LNCaP clone FGC (cell line): Measurements from ENCODE around the gene OR2L2.

Experiments
- DNase-seq: peaks from one replicate; pipeline ENCODE4 v3.0.0-alpha.2; 2011; ENCODE audit warnings: low read depth
- H3K4me3 ChIP-seq: 2 replicates; pipeline ENCODE4 v1.5.1; 2011; ENCODE audit warnings: mild to moderate bottlenecking, low read depth, low read length, control low read depth
- TF ChIP-seq, protein P1 (sequence below): IDR thresholded peaks from 2 replicates; pipeline ENCODE4 v1.5.1; 2012; ENCODE audit warnings: mild to moderate bottlenecking; ENCODE audit not compliant: control insufficient read depth, insufficient read depth; ENCODE audit errors: extremely low read depth

Gene OR2L2

GRCh38 chr1:248015803-248016202 is 14.1 kb upstream of the OR2L2 start:
- DNase-seq = no peak
- no peak overlapping the region for H3K4me3 ChIP-seq
- TF ChIP-seq, protein P1, sequence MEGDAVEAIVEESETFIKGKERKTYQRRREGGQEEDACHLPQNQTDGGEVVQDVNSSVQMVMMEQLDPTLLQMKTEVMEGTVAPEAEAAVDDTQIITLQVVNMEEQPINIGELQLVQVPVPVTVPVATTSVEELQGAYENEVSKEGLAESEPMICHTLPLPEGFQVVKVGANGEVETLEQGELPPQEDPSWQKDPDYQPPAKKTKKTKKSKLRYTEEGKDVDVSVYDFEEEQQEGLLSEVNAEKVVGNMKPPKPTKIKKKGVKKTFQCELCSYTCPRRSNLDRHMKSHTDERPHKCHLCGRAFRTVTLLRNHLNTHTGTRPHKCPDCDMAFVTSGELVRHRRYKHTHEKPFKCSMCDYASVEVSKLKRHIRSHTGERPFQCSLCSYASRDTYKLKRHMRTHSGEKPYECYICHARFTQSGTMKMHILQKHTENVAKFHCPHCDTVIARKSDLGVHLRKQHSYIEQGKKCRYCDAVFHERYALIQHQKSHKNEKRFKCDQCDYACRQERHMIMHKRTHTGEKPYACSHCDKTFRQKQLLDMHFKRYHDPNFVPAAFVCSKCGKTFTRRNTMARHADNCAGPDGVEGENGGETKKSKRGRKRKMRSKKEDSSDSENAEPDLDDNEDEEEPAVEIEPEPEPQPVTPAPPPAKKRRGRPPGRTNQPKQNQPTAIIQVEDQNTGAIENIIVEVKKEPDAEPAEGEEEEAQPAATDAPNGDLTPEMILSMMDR = no peak

GRCh38 chr1:248045209-248045608 is 15.3 kb downstream of the OR2L2 start:
- TF ChIP-seq, protein P1 = no peak
- H3K4me3 ChIP-seq = no peak overlapping the region
- DNase-seq = no peak

DNA sequence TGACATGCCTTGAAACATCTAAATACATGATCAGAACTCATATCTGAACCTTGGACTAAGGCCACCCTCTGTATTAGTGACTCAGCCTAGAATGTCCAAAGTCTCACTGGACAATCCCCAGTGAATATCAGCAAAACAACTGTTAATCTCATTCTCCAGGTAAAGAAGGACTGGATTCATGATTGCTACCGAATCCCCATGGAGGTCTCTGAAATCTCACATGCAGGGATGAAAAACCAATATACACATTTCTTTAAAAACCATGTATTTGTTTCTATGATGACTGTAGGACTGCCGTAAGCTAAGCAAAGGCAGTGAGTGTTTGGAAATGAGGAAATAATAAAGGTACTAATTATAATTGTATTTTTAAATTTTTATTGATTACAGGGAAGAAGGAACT is 16.7 kb downstream of the OR2L2 start, which contains the start of gene OR2L3:
Gene OR2L3, plus strand, starts transcription at position 301 of the 400 bp plus-strand sequence. CDS start 13,846 bp downstream, outside the sequence.
- no peak for DNase-seq
- TF ChIP-seq, protein P1 = no peak
- H3K4me3 ChIP-seq = no peak within 1 kb of the TSS

DNA sequence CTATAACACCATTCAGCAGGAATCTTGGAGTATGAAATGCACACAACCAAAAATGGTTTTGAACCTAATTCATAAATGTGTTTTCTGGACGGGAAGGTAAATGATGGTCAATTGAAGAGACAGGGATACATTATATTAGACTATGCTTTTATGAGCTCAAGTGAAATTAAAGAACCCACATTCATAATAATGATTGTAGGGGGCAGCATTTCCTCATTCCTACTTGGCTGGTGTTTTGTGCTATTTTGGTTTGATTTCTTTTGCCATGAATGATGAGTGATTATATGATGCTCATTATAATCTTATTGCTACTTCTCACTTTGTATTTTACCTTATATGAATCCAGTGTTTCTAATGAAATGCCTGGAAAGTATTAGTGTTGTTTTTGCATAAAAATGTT is 17.1 kb downstream of the OR2L2 start:
- TF ChIP-seq, protein P1 = no peak
- no peak overlapping the region for H3K4me3 ChIP-seq
- DNase-seq = no peak

DNA sequence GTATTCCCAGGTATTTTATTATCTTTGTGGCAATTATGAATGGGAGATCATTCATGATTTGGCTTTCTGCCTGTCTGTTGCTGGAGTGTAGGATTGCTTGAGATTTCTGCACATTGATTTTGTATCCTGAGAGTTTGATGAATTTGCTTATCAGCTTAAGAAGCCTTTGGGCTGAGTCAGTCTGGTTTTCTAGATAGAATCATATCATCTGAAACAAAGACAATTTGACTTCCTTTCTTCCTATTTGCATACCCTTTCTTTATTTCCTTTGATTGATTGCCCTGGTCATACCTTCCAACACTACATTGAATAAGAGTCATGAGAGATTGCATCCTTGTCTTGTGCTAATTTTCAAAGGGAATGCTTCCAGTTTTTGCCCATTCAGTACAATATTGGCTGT is 24.8 kb downstream of the OR2L2 start:
- no peak for DNase-seq
- H3K4me3 ChIP-seq = no peak overlapping the region
- TF ChIP-seq, protein P1 = no peak

GRCh38 chr1:248055261-248055660 is 25.4 kb downstream of the OR2L2 start:
- DNase-seq = no peak
- no peak overlapping the region for H3K4me3 ChIP-seq
- TF ChIP-seq, protein P1 = no peak

DNA sequence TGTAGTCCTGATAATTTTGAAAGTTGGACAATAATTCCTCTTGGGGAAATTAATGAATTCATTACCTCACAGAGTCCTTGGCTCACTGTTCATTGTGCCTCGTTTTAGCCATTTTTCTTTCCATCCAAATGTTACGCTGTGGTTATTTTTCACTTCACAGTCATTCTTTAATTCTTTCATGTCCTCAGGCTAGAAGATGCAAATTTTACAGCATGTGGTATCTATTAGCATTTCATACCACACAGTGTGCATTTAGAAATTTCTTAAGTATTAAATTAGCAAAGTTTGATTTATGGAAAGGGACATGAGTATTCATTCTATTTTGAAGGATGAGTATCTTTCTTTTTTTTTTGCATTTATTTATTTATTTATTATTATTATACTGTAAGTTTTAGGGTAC is 35.2 kb downstream of the OR2L2 start:
- TF ChIP-seq, protein P1 = no peak
- H3K4me3 ChIP-seq = no peak overlapping the region
- DNase-seq = no peak
